Measurements from ENCODE around the gene EFNA1. TPM values are rescaled to one million over a fixed set of nuclear protein-coding genes. Genes with fewer than 3 reads are reported as not detected.

EFNA1 gene
- total and polyA plus RNA-seq, 2 of the 13 experiments (the other 11 are each of a cell fraction or from before 2014, with no cell fraction given), result 81.8 to 874 TPM

DNA sequence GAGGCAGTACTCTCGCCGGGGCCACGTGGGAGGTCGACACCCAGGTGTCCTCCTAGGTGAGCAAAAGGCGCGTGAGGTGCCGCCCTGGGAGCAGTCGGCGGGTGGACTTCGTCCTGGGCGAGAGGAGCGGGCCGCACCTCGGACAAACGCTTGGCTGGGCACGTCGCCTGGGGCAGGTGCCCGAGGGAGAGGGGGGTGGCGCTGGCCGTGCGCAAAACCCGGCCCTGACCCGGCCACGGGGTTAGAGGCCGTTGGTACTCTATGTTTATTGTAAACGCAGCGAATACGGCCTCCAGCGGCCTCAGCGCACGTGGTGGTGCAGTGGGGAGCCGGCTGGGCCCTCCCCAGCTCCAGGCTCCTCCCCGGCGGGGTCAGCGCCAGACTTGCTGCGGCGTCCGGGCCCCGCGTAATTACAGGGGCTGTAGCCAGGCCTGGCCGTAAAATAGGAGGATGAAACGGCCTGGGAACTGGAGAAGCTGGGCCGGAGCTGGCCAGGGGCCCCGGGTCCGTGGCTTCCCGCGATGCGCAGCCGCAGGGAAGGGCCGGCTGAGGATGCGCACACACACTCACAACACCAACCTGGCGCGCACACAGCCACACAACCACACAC, 1.6 kb upstream of the EFNA1 start (continued):
- TF ChIP-seq IRX3 (CRISPR knock-in tag; IDR thresholded peaks at IDR 0.05; ENCODE audit: borderline replicate concordance, low read depth) (peak; percentile 79; the same call in 1 of the 2 replicates), ZEB1 (IDR thresholded peaks at IDR 0.05; ENCODE audit: insufficient replicate concordance, low read depth) (no peak), ZZZ3 (CRISPR knock-in tag; IDR thresholded peaks at IDR 0.05; ENCODE audit: borderline replicate concordance) (peak; percentile 79; the same call in 1 of the 2 replicates), ZNF740 (CRISPR knock-in tag; IDR thresholded peaks at IDR 0.05) (peak; percentile 55), HNF1B (CRISPR knock-in tag; IDR thresholded peaks at IDR 0.05) (peak; percentile 96), NFKB2 (CRISPR knock-in tag; IDR thresholded peaks at IDR 0.05; ENCODE audit: borderline replicate concordance) (peak; percentile 86; the same call in 1 of the 2 replicates), ZNF567 (CRISPR knock-in tag; IDR thresholded peaks at IDR 0.05; ENCODE audit: borderline replicate concordance) (peak; percentile 96), SPEN (CRISPR knock-in tag; IDR thresholded peaks at IDR 0.05; ENCODE audit: low read depth) (peak; percentile 99), ZNF160 (CRISPR knock-in tag; IDR thresholded peaks at IDR 0.05) (peak; percentile 75; the same call in 1 of the 2 replicates), PPARG (CRISPR knock-in tag; conservative IDR thresholded peaks at IDR 0.05) (peak; percentile 97), LCORL (IDR thresholded peaks at IDR 0.05) (no peak), LCORL (CRISPR knock-in tag; IDR thresholded peaks at IDR 0.05) (peak; percentile 98), YEATS2 (CRISPR knock-in tag; IDR thresholded peaks at IDR 0.05; ENCODE audit: borderline replicate concordance) (no peak; the same call in 1 of the 2 replicates), ZBED4 (CRISPR knock-in tag; IDR thresholded peaks at IDR 0.05; ENCODE audit: borderline replicate concordance) (peak; percentile 97), PLRG1 (conservative IDR thresholded peaks at IDR 0.05) (no peak), CEBPB (IDR thresholded peaks at IDR 0.05; ENCODE audit: borderline replicate concordance, low read depth, low read length) (no peak), ZFP36L1 (CRISPR knock-in tag; IDR thresholded peaks at IDR 0.05) (peak; percentile 99), YY1 (IDR thresholded peaks at IDR 0.05; ENCODE audit: insufficient read depth, insufficient replicate concordance, low read depth, low read length) (no peak), ZNF841 (CRISPR knock-in tag; IDR thresholded peaks at IDR 0.05; ENCODE audit: borderline replicate concordance) (no peak), TEAD2 (CRISPR knock-in tag; IDR thresholded peaks at IDR 0.05) (peak; percentile 46; the same call in 1 of the 2 replicates), ZKSCAN5 (CRISPR knock-in tag; IDR thresholded peaks at IDR 0.05) (peak; percentile 66; the same call in 1 of the 2 replicates), CENPBD1 (CRISPR knock-in tag; IDR thresholded peaks at IDR 0.05; ENCODE audit: borderline replicate concordance, low read depth) (0 out of 2 replicates have a peak, but pooled peaks have one; percentile 56)
- TF ChIP-seq, protein P1, sequence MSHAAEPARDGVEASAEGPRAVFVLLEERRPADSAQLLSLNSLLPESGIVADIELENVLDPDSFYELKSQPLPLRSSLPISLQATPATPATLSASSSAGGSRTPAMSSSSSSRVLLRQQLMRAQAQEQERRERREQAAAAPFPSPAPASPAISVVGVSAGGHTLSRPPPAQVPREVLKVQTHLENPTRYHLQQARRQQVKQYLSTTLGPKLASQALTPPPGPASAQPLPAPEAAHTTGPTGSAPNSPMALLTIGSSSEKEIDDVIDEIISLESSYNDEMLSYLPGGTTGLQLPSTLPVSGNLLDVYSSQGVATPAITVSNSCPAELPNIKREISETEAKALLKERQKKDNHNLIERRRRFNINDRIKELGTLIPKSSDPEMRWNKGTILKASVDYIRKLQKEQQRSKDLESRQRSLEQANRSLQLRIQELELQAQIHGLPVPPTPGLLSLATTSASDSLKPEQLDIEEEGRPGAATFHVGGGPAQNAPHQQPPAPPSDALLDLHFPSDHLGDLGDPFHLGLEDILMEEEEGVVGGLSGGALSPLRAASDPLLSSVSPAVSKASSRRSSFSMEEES (CRISPR knock-in tag; IDR thresholded peaks at IDR 0.05), result peak; percentile 96

Data from HepG2 (cell line).